GM19025 (cell line): Measurements from ENCODE around the gene TACO1.
A peak's percentile ranks its signal among the peaks of the same experiment; 100 is the strongest.

Experiments used
- ATAC-seq: cut with Tn5 transposase; IDR thresholded peaks from one replicate; pipeline ENCODE4 v1.9.1; 2021; ENCODE audit warnings: mild to moderate bottlenecking, low read depth, moderate library complexity; ENCODE audit not compliant: unreplicated experiment

Gene TACO1

DNA sequence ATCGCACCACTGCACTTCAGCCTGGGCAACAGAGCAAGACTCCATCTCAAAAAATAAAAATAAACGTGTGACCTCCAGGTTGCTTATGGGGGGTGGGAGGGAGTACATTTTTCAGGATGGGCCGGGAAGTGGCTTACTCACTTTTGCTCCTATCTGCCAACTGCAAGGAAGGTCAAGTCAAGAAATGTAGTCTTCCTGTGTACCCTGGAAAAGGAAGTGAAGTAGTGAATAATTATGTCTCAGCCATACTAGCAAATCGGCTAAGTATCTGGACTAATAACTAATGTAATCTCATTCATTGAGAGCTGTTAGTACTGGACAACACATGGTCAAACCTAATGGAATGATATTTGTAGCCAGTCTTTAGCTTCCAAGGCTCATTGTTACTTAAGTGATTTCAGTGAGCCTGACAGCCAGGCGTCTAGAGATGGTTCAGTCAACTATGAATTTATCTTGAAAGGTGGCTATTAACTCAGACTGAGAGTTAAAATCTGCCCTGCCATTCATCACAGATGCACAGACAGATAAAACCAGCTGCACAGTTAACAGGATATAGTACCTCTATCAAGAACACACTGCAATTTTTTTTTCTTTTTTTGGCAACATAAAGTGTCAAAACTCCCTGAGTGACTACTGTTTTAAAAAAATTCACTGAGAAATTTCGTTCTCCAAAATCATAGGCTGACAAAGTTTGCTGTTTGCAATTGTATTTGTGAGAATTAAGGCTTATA lies 3.7 kb upstream of the TACO1 start:
- ATAC-seq, result no peak

DNA sequence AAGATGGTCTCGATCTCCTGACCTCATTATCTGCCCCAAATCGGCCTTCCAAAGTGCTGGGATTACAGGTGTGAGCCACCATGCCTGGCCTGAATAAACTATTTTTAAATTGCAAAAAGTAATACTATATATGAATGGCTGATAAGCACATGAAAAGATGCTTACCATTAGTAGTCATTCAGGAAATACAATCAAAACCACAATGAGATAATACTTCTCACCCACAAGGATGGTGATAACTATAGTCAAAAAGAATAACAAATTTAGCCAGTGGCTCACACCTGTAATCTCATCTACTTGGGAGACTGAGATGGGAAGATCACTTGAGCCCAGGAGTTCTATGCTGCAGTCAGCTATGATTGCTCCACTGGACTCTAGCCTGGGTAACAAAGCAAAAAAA lies 2.4 kb upstream of the TACO1 start:
- ATAC-seq, result no peak

DNA sequence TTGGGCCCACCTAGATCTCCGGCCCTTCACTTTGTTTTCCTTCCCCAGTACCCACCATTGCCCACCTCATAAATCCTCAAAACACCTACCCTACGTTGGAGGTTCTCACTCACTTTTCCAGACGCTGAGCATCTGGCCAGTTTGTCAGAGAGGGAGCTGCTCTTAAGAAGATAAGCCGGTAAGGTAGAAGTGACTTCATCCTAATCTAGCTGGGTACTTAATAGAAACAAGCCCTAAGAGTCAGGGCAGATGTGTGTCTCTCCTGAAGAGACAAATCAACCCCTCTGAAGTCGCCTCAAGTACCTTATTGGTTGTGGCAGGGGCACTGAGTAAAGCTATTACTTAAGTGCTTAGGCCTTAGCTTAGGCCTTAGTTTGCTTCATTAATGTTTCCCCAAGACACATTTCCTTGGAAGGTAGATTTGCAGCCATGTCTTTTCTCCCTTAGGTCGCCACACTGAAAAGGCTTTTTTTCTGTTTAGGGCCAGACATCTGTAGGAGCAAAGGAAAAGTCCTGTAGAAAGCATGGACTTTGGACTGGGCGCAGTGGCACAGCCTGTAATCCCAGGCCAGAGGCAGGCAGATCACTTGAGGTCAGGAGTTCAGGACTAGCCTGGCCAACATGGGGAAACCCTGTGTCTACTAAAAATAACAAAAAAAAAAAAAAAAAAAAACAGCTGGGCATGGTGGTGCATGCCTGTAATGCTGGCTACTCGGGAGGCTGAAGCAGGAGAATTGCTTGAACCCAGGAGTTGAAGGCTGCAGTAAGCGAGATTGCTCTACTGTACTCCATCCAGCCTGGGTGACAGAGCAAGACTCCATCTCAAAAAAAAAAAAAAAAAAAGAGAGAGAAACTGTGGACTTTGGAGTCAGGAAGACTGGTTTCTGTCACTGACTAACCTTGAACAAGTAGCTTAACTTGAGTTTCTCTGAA lies 1.0 kb downstream of the TACO1 start:
- ATAC-seq, result no peak

- ATAC-seq, result no peak
These were observed 9.3 kb downstream of the TACO1 start for GRCh38 chr17:63609816-63610573.

GRCh38 chr17:63610854-63611253 lies 10.2 kb downstream of the TACO1 start:
- ATAC-seq, result no peak

DNA sequence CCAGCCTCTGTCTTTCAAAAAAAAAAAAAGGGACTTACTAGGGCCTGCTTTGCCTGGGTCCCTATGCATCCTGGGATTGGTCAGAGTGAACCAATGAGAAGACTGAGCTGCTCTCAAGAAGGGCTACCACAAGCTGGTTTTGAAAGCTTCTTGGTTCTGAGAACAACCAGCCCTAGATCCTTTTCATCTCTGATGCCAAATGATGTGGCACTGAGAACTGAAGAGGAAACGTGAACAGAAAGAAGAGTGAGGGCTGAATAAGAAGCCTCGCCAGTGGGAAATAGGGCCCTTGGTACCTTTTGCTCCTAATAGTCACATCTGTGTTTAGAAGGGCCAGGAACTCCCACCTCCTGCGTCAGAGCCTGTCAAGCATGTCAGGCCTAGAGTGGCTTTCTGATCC lies 10.7 kb downstream of the TACO1 start:
- no peak for ATAC-seq

DNA sequence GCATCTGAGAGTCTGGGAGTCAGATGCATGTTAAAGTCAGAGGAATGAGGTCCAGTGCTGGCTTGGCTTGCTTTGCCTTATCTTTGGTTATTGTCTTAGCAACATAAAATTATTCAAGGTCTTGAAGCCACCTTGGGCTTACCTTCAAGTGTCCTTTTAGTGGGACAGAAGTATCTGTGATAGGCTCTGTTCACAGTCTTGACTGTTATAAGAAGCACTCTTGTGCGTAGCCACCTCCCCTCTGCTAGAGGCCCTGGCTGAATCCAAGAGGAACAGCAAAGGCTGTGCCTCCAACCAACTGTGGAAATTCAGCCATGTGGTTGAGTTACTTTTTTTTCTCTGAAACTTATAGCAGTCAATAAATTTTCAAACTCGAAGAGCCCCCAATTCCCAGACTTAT lies 13.0 kb downstream of the TACO1 start:
- no peak for ATAC-seq

- no peak for ATAC-seq
These were observed 20.6 kb downstream of the TACO1 start for GRCh38 chr17:63621229-63621683.

GRCh38 chr17:63621684-63622573 lies 21.2 kb downstream of the TACO1 start, which contains the start of gene MAP3K3:
Gene MAP3K3 (plus strand): TSS chr17:63622417. CDS start chr17:63622760, 343 bp downstream.
- peak; percentile 90 for ATAC-seq

- peak; percentile 23 for ATAC-seq
These were observed 22.1 kb downstream of the TACO1 start for GRCh38 chr17:63622574-63623390.

DNA sequence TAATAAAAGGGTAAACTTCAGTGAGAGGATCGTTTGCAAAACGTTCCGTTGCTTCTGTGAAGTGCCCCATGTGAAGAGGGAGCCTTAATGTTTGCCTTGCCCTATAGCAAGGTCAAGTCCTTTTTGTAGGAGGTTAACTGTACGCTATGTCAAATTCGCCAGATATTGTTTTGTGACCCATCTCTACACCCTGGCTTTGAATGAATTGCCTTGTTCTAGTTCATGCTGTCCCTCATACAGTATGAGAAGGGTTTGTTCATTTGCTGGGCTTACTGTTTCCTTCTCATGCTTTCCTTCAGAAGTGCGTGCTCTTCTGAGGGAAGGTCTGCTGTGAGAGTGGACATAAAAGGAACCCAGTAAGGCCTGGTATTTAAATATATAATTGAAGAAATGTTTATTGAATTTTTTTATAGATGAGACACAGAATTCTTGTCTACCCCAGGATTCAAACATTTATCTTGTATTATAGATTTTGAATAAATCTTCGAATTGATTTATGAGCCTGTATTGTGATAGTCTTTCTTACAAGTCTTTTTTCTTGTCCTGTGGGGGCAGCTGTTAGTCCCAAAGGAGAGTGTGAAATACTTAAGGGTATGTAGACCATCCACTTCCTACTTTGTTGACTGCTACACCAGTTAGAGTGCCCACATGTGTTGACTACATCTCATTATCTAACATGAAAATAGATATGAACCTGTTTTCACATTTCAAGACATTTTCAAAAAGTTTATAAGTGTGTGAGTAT lies 23.3 kb downstream of the TACO1 start:
- no peak for ATAC-seq

DNA sequence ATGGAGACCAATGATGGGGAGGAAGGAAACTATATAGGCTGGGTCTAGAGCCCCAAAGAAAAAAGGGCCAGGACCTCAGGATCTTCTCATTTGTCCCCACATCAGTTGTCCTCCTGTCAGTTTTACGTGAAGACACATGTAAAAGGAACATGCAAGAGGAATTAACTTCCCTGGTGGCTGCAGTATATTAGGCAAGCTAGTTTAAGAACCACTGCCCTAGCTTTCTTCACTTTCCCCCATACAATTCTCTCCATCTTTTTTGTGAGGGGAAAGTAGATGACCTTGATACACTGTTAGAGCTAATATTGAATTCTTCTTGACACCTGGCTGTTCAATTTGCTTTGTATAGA lies 23.8 kb downstream of the TACO1 start:
- no peak for ATAC-seq

DNA sequence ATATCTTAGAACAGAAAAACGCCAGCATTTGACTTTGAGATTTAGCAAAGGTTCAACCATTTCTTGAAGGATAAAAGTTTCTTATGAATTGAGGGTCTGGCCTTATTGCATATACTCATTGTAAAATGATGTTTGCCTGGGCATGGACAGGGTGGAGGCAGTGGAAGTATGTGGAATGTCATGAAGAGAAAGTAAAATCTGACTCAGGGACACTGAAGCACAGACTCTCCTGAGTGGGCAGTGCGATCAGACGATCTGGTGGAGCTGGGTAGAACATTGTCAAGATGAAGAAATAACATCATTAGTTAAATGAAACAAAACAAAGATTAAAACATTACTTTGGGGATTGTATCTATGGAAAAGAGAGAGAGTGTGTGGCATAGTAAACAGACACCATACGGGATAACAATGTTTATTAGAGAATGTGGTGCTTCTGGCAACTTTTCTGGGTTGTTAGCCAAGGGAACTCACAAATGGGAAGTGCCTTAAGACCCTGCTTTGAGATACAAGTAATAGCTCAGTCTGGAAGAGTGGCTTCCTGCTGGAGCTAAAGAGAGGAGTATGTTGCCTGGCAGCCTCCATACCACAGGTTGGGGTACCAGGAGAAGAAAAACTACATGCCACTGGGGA lies 26.0 kb downstream of the TACO1 start:
- no peak for ATAC-seq

DNA sequence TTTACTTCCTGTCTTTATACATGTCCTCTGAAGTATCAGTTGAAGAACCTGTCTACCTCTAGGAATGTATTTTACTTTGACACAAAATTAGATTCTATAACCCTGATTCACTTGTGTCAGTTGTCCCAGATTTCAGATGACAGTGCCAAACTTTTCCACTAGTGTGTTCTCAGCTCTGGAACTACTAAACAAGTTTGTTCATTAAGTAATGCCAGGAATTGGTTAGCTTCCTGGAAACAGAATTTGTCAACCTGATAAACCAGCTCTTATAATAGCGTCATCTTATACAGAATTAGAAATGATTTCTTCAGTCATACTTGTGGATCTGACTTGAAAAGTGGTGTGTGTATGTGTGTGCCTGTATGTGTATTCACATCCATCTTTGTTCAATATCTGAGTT lies 28.9 kb downstream of the TACO1 start:
- no peak for ATAC-seq

GRCh38 chr17:63631062-63631461 lies 30.4 kb downstream of the TACO1 start:
- ATAC-seq, result no peak

- no peak for ATAC-seq
These were observed 30.9 kb downstream of the TACO1 start for GRCh38 chr17:63631626-63632025.

DNA sequence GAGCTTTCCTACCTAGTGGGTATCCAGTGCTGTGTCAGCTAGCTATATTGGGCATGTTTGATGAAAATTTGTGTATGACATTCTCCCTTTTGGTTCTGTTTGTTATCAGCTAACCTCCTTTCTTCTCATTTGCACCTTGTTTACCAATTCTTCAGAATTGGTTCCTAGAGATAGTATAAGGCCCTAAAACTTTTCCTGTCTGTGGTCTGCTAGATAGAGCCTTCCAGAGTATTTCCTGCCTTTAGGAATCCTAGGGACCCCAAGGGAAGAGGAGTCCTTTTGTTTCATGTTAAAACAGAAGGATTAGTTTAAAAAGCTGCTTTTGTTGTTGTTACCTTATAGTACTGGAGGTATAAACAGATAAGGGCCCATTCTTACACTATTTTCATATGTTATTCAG lies 33.0 kb downstream of the TACO1 start:
- ATAC-seq, result no peak

DNA sequence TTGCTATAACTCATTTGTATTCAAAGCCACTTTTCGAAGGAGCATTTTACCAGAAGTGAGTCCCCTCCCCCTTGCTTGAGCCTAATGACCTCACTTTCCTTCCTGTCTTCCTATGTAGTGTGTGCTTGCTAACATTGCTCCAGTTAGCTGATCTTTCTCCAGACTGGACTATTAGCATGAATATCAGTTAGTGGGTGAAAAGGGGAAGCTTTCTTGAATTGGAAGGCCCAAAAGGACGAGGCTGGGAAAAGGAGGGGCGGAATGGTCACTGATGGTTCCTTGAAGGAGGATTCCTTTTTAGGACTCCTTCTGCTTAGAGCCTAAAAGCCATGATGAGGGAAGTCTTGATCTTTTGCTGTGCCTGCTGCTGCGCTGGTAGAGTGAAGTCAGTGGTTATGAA lies 33.5 kb downstream of the TACO1 start:
- ATAC-seq, result no peak
